ENCODE data around the gene ERC2.

The ERC2 gene

GRCh38 chr3:55749036-55749435 lies 719.2 kb downstream of the ERC2 start:
- peaks cover 1% of the 10 kb centered on the region for H3K27me3 Mint-ChIP-seq
- no peak overlapping the region for H3K4me3 Mint-ChIP-seq
- H3K27ac Mint-ChIP-seq: no peak overlapping the region
- H3K9me3 Mint-ChIP-seq: no peaks in the 10 kb centered on the region
- H3K36me3 Mint-ChIP-seq: no peaks in the 10 kb centered on the region
- H3K4me1 Mint-ChIP-seq: no peaks in the 10 kb centered on the region

GRCh38 chr3:55746808-55747413 lies 721.4 kb downstream of the ERC2 start:
- H3K4me3 Mint-ChIP-seq: no peak overlapping the region
- no peaks in the 10 kb centered on the region for H3K4me1 Mint-ChIP-seq
- H3K27me3 Mint-ChIP-seq: peaks cover 1% of the 10 kb centered on the region
- H3K36me3 Mint-ChIP-seq: no peaks in the 10 kb centered on the region
- no peak overlapping the region for H3K27ac Mint-ChIP-seq
- H3K9me3 Mint-ChIP-seq: no peaks in the 10 kb centered on the region

- H3K4me1 Mint-ChIP-seq: no peaks in the 10 kb centered on the region
- H3K36me3 Mint-ChIP-seq: no peaks in the 10 kb centered on the region
- no peaks in the 10 kb centered on the region for H3K9me3 Mint-ChIP-seq
- H3K27me3 Mint-ChIP-seq: peaks cover 1% of the 10 kb centered on the region
- no peak overlapping the region for H3K27ac Mint-ChIP-seq
- no peak overlapping the region for H3K4me3 Mint-ChIP-seq
These were observed 725.5 kb downstream of the ERC2 start for GRCh38 chr3:55742832-55743136.

GRCh38 chr3:55742022-55742831 lies 726.0 kb downstream of the ERC2 start:
- H3K4me1 Mint-ChIP-seq: no peaks in the 10 kb centered on the region
- H3K36me3 Mint-ChIP-seq: no peaks in the 10 kb centered on the region
- H3K9me3 Mint-ChIP-seq: no peaks in the 10 kb centered on the region
- no peak overlapping the region for H3K4me3 Mint-ChIP-seq
- H3K27me3 Mint-ChIP-seq: peaks cover 1% of the 10 kb centered on the region
- H3K27ac Mint-ChIP-seq: no peak overlapping the region

GRCh38 chr3:55737186-55737585 lies 731.1 kb downstream of the ERC2 start:
- H3K4me1 Mint-ChIP-seq: no peaks in the 10 kb centered on the region
- no peaks in the 10 kb centered on the region for H3K27me3 Mint-ChIP-seq
- no peak overlapping the region for H3K27ac Mint-ChIP-seq
- H3K9me3 Mint-ChIP-seq: no peaks in the 10 kb centered on the region
- H3K36me3 Mint-ChIP-seq: no peaks in the 10 kb centered on the region
- no peak overlapping the region for H3K4me3 Mint-ChIP-seq

- no peak overlapping the region for H3K27ac Mint-ChIP-seq
- H3K4me1 Mint-ChIP-seq: no peaks in the 10 kb centered on the region
- no peaks in the 10 kb centered on the region for H3K36me3 Mint-ChIP-seq
- H3K27me3 Mint-ChIP-seq: no peaks in the 10 kb centered on the region
- H3K9me3 Mint-ChIP-seq: no peaks in the 10 kb centered on the region
- no peak overlapping the region for H3K4me3 Mint-ChIP-seq
These were observed 732.3 kb downstream of the ERC2 start for GRCh38 chr3:55735976-55736375.

- no peak overlapping the region for H3K27ac Mint-ChIP-seq
- no peak overlapping the region for H3K4me3 Mint-ChIP-seq
- no peaks in the 10 kb centered on the region for H3K9me3 Mint-ChIP-seq
- H3K36me3 Mint-ChIP-seq: no peaks in the 10 kb centered on the region
- H3K27me3 Mint-ChIP-seq: no peaks in the 10 kb centered on the region
- H3K4me1 Mint-ChIP-seq: no peaks in the 10 kb centered on the region
These were observed 736.5 kb downstream of the ERC2 start for GRCh38 chr3:55731741-55732140.

- no peak overlapping the region for H3K4me3 Mint-ChIP-seq
- H3K9me3 Mint-ChIP-seq: no peaks in the 10 kb centered on the region
- H3K4me1 Mint-ChIP-seq: no peaks in the 10 kb centered on the region
- no peaks in the 10 kb centered on the region for H3K36me3 Mint-ChIP-seq
- no peak overlapping the region for H3K27ac Mint-ChIP-seq
- H3K27me3 Mint-ChIP-seq: no peaks in the 10 kb centered on the region
These were observed 738.7 kb downstream of the ERC2 start for GRCh38 chr3:55729546-55729945.

GRCh38 chr3:55728461-55729100 lies 739.7 kb downstream of the ERC2 start:
- H3K4me1 Mint-ChIP-seq: no peaks in the 10 kb centered on the region
- H3K36me3 Mint-ChIP-seq: peaks cover 2% of the 10 kb centered on the region
- no peak overlapping the region for H3K27ac Mint-ChIP-seq
- peaks cover 3% of the 10 kb centered on the region for H3K27me3 Mint-ChIP-seq
- H3K4me3 Mint-ChIP-seq: no peak overlapping the region
- H3K9me3 Mint-ChIP-seq: peaks cover 2% of the 10 kb centered on the region

GRCh38 chr3:55726501-55726775 lies 741.8 kb downstream of the ERC2 start:
- no peak overlapping the region for H3K4me3 Mint-ChIP-seq
- no peak overlapping the region for H3K27ac Mint-ChIP-seq
- H3K36me3 Mint-ChIP-seq: peaks cover 2% of the 10 kb centered on the region
- no peaks in the 10 kb centered on the region for H3K4me1 Mint-ChIP-seq
- peaks cover 9% of the 10 kb centered on the region for H3K27me3 Mint-ChIP-seq
- peaks cover 10% of the 10 kb centered on the region for H3K9me3 Mint-ChIP-seq

GRCh38 chr3:55725681-55726500 lies 742.4 kb downstream of the ERC2 start:
- Mint-ChIP-seq H3K9me3 (peaks cover 10% of the 10 kb centered on the region), H3K27me3 (peaks cover 9% of the 10 kb centered on the region), H3K4me1 (no peaks in the 10 kb centered on the region), H3K27ac (no peak overlapping the region), H3K4me3 (no peak overlapping the region), H3K36me3 (peaks cover 2% of the 10 kb centered on the region)

GRCh38 chr3:55724821-55725220 lies 743.4 kb downstream of the ERC2 start:
- Mint-ChIP-seq H3K4me1 (no peaks in the 10 kb centered on the region), H3K4me3 (no peak overlapping the region), H3K27me3 (peaks cover 9% of the 10 kb centered on the region), H3K27ac (no peak overlapping the region), H3K9me3 (peaks cover 10% of the 10 kb centered on the region), H3K36me3 (peaks cover 2% of the 10 kb centered on the region)

GRCh38 chr3:55724407-55724784 lies 743.9 kb downstream of the ERC2 start:
- H3K9me3 Mint-ChIP-seq: peaks cover 10% of the 10 kb centered on the region
- peaks cover 9% of the 10 kb centered on the region for H3K27me3 Mint-ChIP-seq

GRCh38 chr3:55723653-55724406 lies 744.4 kb downstream of the ERC2 start:
- Mint-ChIP-seq H3K4me3 (no peak overlapping the region), H3K27me3 (peaks cover 9% of the 10 kb centered on the region), H3K9me3 (peaks cover 10% of the 10 kb centered on the region), H3K4me1 (no peaks in the 10 kb centered on the region), H3K36me3 (peaks cover 2% of the 10 kb centered on the region), H3K27ac (no peak overlapping the region)

More at GRCh38 chr3:55724407-55724784, 743.9 kb downstream of the ERC2 start:
- no peaks in the 10 kb centered on the region for H3K4me1 Mint-ChIP-seq
- peaks cover 2% of the 10 kb centered on the region for H3K36me3 Mint-ChIP-seq
- H3K27ac Mint-ChIP-seq: no peak overlapping the region
- no peak overlapping the region for H3K4me3 Mint-ChIP-seq

GRCh38 chr3:55721716-55722484 lies 746.4 kb downstream of the ERC2 start:
- H3K27me3 Mint-ChIP-seq: peaks cover 9% of the 10 kb centered on the region
- peaks cover 10% of the 10 kb centered on the region for H3K9me3 Mint-ChIP-seq
- H3K27ac Mint-ChIP-seq: no peak overlapping the region
- H3K36me3 Mint-ChIP-seq: peaks cover 2% of the 10 kb centered on the region
- no peaks in the 10 kb centered on the region for H3K4me1 Mint-ChIP-seq
- no peak overlapping the region for H3K4me3 Mint-ChIP-seq

All from activated naive CD4-positive, alpha-beta T cell treated with anti-CD3 and anti-CD28 coated beads, Interleukin-2, amount 50 U/mL, for 24 hours (primary cell).